Liver (tissue), 3 donors: ENCODE results near the gene PKIG.

Experiments
- ATF3 ChIP-seq: IDR thresholded peaks from 2 replicates; pipeline ENCODE4 v1.6.1; 2016; ENCODE audit warnings: antibody characterized with exemption
- FOXA1 ChIP-seq: IDR thresholded peaks from 2 replicates; pipeline ENCODE4 v1.6.1; 2016; ENCODE audit warnings: antibody characterized with exemption
- GABPA ChIP-seq, 2 donors: IDR thresholded peaks in 1 of 2; conservative IDR thresholded peaks in 1 of 2; 2 replicates each; pipeline ENCODE4 v1.6.1; 2016; ENCODE audit warnings: antibody characterized with exemption in 2 of 2, mild to moderate bottlenecking in 1 of 2, moderate library complexity in 1 of 2
- RAD21 ChIP-seq, 2 donors: IDR thresholded peaks; 2 replicates each; pipeline ENCODE4 v1.6.1; 2016; ENCODE audit warnings: antibody characterized with exemption in 2 of 2, mild to moderate bottlenecking in 2 of 2
- SP1 ChIP-seq: IDR thresholded peaks from 2 replicates; pipeline ENCODE4 v1.6.1; 2018; ENCODE audit warnings: antibody characterized with exemption, mild to moderate bottlenecking
- TAF1 ChIP-seq: conservative IDR thresholded peaks from 2 replicates; pipeline ENCODE4 v1.6.1; 2016; ENCODE audit warnings: antibody characterized with exemption, mild to moderate bottlenecking
- TF ChIP-seq, protein P1 (sequence below): fragments of 150-350 bp; IDR thresholded peaks from 2 replicates; pipeline ENCODE4 v1.5.1; 2017; ENCODE audit warnings: improper control_type of control experiment, low read depth, low read length; ENCODE audit not compliant: missing input control
- TF ChIP-seq, protein P2 (sequence below): IDR thresholded peaks from 2 replicates; pipeline ENCODE4 v1.6.1; 2016; ENCODE audit warnings: antibody characterized with exemption, mild to moderate bottlenecking
- donor health status: healthy.
- donor health status: healthy.

- TF ChIP-seq, protein P1, sequence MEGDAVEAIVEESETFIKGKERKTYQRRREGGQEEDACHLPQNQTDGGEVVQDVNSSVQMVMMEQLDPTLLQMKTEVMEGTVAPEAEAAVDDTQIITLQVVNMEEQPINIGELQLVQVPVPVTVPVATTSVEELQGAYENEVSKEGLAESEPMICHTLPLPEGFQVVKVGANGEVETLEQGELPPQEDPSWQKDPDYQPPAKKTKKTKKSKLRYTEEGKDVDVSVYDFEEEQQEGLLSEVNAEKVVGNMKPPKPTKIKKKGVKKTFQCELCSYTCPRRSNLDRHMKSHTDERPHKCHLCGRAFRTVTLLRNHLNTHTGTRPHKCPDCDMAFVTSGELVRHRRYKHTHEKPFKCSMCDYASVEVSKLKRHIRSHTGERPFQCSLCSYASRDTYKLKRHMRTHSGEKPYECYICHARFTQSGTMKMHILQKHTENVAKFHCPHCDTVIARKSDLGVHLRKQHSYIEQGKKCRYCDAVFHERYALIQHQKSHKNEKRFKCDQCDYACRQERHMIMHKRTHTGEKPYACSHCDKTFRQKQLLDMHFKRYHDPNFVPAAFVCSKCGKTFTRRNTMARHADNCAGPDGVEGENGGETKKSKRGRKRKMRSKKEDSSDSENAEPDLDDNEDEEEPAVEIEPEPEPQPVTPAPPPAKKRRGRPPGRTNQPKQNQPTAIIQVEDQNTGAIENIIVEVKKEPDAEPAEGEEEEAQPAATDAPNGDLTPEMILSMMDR = no peak
- TF ChIP-seq TAF1 (no peak), GABPA (IDR thresholded peaks at IDR 0.05 in 1 of 2, conservative IDR thresholded peaks at IDR 0.05 in 1 of 2) (no peak), SP1 (no peak), ATF3 (no peak), RAD21 (IDR thresholded peaks at IDR 0.05) (no peak), FOXA1 (no peak)
- TF ChIP-seq, protein P2, sequence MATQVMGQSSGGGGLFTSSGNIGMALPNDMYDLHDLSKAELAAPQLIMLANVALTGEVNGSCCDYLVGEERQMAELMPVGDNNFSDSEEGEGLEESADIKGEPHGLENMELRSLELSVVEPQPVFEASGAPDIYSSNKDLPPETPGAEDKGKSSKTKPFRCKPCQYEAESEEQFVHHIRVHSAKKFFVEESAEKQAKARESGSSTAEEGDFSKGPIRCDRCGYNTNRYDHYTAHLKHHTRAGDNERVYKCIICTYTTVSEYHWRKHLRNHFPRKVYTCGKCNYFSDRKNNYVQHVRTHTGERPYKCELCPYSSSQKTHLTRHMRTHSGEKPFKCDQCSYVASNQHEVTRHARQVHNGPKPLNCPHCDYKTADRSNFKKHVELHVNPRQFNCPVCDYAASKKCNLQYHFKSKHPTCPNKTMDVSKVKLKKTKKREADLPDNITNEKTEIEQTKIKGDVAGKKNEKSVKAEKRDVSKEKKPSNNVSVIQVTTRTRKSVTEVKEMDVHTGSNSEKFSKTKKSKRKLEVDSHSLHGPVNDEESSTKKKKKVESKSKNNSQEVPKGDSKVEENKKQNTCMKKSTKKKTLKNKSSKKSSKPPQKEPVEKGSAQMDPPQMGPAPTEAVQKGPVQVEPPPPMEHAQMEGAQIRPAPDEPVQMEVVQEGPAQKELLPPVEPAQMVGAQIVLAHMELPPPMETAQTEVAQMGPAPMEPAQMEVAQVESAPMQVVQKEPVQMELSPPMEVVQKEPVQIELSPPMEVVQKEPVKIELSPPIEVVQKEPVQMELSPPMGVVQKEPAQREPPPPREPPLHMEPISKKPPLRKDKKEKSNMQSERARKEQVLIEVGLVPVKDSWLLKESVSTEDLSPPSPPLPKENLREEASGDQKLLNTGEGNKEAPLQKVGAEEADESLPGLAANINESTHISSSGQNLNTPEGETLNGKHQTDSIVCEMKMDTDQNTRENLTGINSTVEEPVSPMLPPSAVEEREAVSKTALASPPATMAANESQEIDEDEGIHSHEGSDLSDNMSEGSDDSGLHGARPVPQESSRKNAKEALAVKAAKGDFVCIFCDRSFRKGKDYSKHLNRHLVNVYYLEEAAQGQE = no peak
These were observed 46.2 kb upstream of the PKIG start for GRCh38 chr20:44536175-44536574.
